OCI-LY7 (cell line): ENCODE results near the gene SLC4A3. TPM values are rescaled to one million over a fixed set of nuclear protein-coding genes. Genes with fewer than 3 reads are reported as not detected.

Source experiments
- BruUV-seq: library from RNA; stranded (reverse); fragments of 400-500 nt; replicated peaks from 2 replicates; lab custom pipeline; 2021; lab: Mats Ljungman, UMichigan
- CTCF ChIA-PET: fragments of 300-600 bp; sonication (Branson Sonifier 250); formaldehyde crosslinking; loops from one replicate; lab custom pipeline; 2022; ENCODE audit warnings: antibody characterized with exemption; ENCODE audit not compliant: unreplicated experiment; lab: Charles Lee
- POLR2A ChIA-PET: fragments of 300-600 bp; sonication (Branson Sonifier 250); formaldehyde crosslinking; loops from one replicate; lab custom pipeline; 2022; ENCODE audit warnings: antibody characterized with exemption; lab: Charles Lee
- DNase-seq: peaks from one replicate; pipeline ENCODE4 v3.0.0-alpha.2; 2015; ENCODE audit warnings: low spot score
- H2AFZ ChIP-seq: fragments of 200-600 bp; sonication (generic), shearing (Covaris generic); 2 replicates; pipeline ENCODE4 v1.6.1; 2014; ENCODE audit warnings: mild to moderate bottlenecking, antibody characterized with exemption, low read length, moderate library complexity
- H3K27ac ChIP-seq: fragments of 200-600 bp; sonication (generic); 2 replicates; pipeline ENCODE4 v1.5.1; 2014; ENCODE audit warnings: mixed run types, low read depth, mild to moderate bottlenecking, moderate library complexity, low read length, inconsistent platforms; ENCODE audit not compliant: poor library complexity, severe bottlenecking
- H3K36me3 ChIP-seq: fragments of 200-600 bp; sonication (generic); 2 replicates; pipeline ENCODE4 v1.6.1; 2014; ENCODE audit warnings: mild to moderate bottlenecking, antibody characterized with exemption, low read length, moderate library complexity, mixed read lengths; ENCODE audit not compliant: insufficient read depth
- H3K4me1 ChIP-seq: fragments of 200-600 bp; sonication (generic); 2 replicates; pipeline ENCODE4 v1.5.1; 2014; ENCODE audit warnings: mild to moderate bottlenecking, low read length; ENCODE audit not compliant: insufficient read depth, poor library complexity, severe bottlenecking
- H3K4me2 ChIP-seq: fragments of 200-600 bp; sonication (generic); 2 replicates; pipeline ENCODE4 v1.6.1; 2014; ENCODE audit warnings: mild to moderate bottlenecking, low read length
- H3K4me3 ChIP-seq: fragments of 200-600 bp; sonication (generic); 2 replicates; pipeline ENCODE4 v1.5.1; 2014; ENCODE audit warnings: mild to moderate bottlenecking, low read depth, low read length; ENCODE audit not compliant: poor library complexity, severe bottlenecking
- H3K79me2 ChIP-seq: fragments of 200-600 bp; sonication (generic); 2 replicates; pipeline ENCODE4 v1.6.1; 2016; ENCODE audit warnings: low read depth, mild to moderate bottlenecking, low read length, moderate library complexity, mixed read lengths; ENCODE audit not compliant: insufficient read depth
- H3K9me2 ChIP-seq: fragments of 200-600 bp; sonication (generic); 2 replicates; pipeline ENCODE4 v1.6.1; 2016; ENCODE audit warnings: mild to moderate bottlenecking, low read length, mixed read lengths; ENCODE audit not compliant: insufficient read depth
- H3K9me3 ChIP-seq: fragments of 200-600 bp; sonication (generic); 2 replicates; pipeline ENCODE4 v1.6.1; 2014; ENCODE audit warnings: mild to moderate bottlenecking, mixed run types, low read length, mixed read lengths
- H4K20me1 ChIP-seq: fragments of 200-600 bp; sonication (generic); 2 replicates; pipeline ENCODE4 v1.6.1; 2014; ENCODE audit warnings: mild to moderate bottlenecking, antibody characterized with exemption, low read length, moderate library complexity, mixed read lengths; ENCODE audit not compliant: insufficient read depth
- EZH2phosphoT487 ChIP-seq: fragments of 200-600 bp; sonication (generic); IDR thresholded peaks from 2 replicates; pipeline ENCODE4 v1.6.1; 2018; ENCODE audit warnings: low read depth, borderline replicate concordance, mild to moderate bottlenecking, mixed run types, antibody characterized with exemption, low read length, moderate library complexity, mixed read lengths
- intact Hi-C: fragments of 100-400 bp; cut with micrococcal nuclease; formaldehyde crosslinking; loops from one replicate; pipeline ENCODE4 v1.10.0; 2022; ENCODE audit not compliant: unreplicated experiment
- total RNA-seq, 2 experiments: library from RNA; depleted of rRNA in 1 of 2; stranded (reverse); fragments of >200 nt in 1 of 2; shearing (Covaris generic) in 1 of 2; gene quantifications; 2 replicates each; pipeline ENCODE4 v1.2.3, GENCODE V29; 2014 to 2022
- TF ChIP-seq, protein P1 (sequence below): fragments of 200-600 bp; sonication (generic); conservative IDR thresholded peaks from 2 replicates; pipeline ENCODE4 v1.5.1; 2014; ENCODE audit warnings: mild to moderate bottlenecking, antibody characterized with exemption, low read length, moderate library complexity, mixed read lengths

SLC4A3 gene
- total RNA-seq, 2 experiments from 2014 or later, result not detected

DNA sequence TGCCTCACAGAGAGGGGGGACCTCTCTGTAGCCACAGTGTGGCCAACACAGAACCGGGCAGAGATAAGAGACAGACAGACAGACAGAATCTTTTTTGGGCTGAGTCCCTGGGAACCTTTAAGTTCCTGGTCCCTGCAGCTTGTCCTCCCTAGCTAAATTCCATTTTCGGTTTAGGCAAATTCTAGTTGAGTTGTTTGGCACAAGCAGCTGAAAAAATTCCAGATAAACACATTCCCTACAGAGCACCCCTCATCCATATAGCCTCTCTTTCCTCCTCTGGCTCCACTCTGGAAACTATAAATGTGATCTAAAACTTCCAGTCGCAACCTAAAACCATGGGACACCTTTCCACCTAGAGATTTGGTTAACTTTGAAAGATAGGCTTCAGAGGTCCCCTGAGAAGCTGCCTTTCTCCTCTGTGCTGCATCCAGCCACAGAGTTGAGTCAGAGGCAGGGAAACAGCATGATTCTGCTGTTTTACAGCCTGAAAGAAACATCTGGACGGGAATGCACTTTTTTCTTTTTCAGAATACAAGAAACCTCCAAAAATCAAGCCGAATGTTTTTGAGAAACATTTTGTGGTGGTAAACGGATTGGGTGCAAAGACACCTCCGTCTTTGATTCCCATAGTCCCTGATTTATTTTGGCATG lies 30.9 kb downstream of the SLC4A3 start:
- Histone ChIP-seq H3K4me2 (no peak overlapping the region), H3K4me1 (no peaks in the 10 kb centered on the region), H3K9me2 (no peaks in the 10 kb centered on the region), H3K79me2 (no peaks in the 10 kb centered on the region), H3K4me3 (no peak overlapping the region), H3K27ac (no peak overlapping the region), H2AFZ (no peak overlapping the region), H4K20me1 (no peaks in the 10 kb centered on the region), H3K9me3 (no peaks in the 10 kb centered on the region), H3K36me3 (no peaks in the 10 kb centered on the region)
- intact Hi-C loops, result no loop called here
- no peak for DNase-seq
- ChIA-PET CTCF (no interaction called here), POLR2A (interaction anchor here (0.7 kb wide), 2 partner anchors 12 to 74 kb away, joined by 3 read pairs; no protein-coding TSS in a partner anchor)
- no peak for TF ChIP-seq EZH2phosphoT487
- TF ChIP-seq, protein P1, sequence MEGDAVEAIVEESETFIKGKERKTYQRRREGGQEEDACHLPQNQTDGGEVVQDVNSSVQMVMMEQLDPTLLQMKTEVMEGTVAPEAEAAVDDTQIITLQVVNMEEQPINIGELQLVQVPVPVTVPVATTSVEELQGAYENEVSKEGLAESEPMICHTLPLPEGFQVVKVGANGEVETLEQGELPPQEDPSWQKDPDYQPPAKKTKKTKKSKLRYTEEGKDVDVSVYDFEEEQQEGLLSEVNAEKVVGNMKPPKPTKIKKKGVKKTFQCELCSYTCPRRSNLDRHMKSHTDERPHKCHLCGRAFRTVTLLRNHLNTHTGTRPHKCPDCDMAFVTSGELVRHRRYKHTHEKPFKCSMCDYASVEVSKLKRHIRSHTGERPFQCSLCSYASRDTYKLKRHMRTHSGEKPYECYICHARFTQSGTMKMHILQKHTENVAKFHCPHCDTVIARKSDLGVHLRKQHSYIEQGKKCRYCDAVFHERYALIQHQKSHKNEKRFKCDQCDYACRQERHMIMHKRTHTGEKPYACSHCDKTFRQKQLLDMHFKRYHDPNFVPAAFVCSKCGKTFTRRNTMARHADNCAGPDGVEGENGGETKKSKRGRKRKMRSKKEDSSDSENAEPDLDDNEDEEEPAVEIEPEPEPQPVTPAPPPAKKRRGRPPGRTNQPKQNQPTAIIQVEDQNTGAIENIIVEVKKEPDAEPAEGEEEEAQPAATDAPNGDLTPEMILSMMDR, result no peak
- BruUV-seq, result no TSS peak

DNA sequence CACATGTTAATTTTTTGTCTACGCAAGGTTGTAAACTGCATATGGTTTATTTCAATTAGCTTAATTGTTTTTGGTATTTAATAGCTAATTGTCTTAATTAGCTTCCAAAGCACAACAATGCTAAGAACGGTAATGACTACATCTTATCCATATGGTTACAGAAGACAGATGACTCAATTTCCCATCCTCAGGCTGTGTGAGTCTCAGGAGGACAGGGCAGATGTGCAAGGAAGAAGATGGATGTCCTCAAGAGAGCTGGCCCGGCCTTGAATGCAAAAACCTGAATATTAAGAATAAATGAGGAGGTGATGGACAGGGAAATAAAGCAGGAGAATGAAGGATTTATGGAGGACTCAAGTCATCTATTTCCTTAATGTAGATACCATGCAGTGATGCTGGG lies 31.4 kb downstream of the SLC4A3 start:
- Histone ChIP-seq H2AFZ (no peak overlapping the region), H3K4me2 (no peak overlapping the region), H3K9me3 (no peaks in the 10 kb centered on the region), H3K9me2 (no peaks in the 10 kb centered on the region), H3K36me3 (no peaks in the 10 kb centered on the region), H3K4me1 (no peaks in the 10 kb centered on the region), H3K79me2 (no peaks in the 10 kb centered on the region), H3K4me3 (no peak overlapping the region), H3K27ac (no peak overlapping the region), H4K20me1 (no peaks in the 10 kb centered on the region)
- DNase-seq, result no peak
- BruUV-seq, result no TSS peak
- POLR2A ChIA-PET, result interaction anchor here (0.7 kb wide), 2 partner anchors 13 to 74 kb away, joined by 3 read pairs; no protein-coding TSS in a partner anchor
- TF ChIP-seq EZH2phosphoT487, result no peak
- TF ChIP-seq, protein P1, result no peak
- CTCF ChIA-PET, result no interaction called here
- intact Hi-C loops, result no loop called here

DNA sequence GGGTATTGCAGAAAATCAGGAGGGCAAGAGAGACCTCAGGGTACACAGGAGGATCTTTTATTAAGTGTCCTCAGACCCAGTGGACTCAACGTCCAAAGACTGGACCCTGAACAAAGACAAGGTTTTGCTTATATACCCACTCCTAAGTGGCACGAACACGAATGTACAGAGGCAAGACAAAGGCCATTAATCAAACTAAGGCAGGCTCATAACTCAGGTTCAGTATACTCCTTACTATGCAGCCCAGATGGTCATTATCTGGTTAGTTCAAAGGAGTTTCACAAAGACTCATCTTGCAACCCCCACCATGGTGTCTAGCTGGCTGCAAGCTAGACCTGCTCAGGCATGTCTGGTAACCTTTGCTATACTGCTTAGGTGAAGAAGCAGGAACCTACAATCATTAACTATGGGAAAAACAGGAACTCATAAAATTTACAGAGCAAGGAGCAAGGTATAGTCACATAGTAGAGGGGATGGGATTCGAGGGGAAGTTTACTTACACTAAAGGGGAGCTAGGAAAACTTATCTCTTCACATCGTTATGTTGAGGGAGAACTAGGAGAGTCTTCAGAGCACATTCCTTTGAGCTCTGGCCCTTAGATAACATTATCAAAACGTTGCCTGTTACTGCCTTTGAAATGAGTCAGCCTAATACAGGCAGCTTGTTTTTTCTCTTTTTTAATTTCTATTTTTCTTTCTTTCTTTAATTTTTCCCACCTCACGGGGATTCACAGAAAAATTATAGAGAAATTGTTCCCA lies 33.9 kb downstream of the SLC4A3 start:
- H3K9me2 ChIP-seq, result no peaks in the 10 kb centered on the region
- no peak overlapping the region for H2AFZ ChIP-seq
- no peaks in the 10 kb centered on the region for H3K4me1 ChIP-seq
- intact Hi-C loops, result no loop called here
- no peaks in the 10 kb centered on the region for H3K79me2 ChIP-seq
- H3K4me3 ChIP-seq, result no peak overlapping the region
- no peak overlapping the region for H3K4me2 ChIP-seq
- no peaks in the 10 kb centered on the region for H4K20me1 ChIP-seq
- BruUV-seq, result no TSS peak
- no peak for TF ChIP-seq EZH2phosphoT487
- H3K9me3 ChIP-seq, result no peaks in the 10 kb centered on the region
- DNase-seq, result no peak
- POLR2A ChIA-PET, result interaction anchor here (0.6 kb wide), 2 partner anchors 8 to 120 kb away, joined by 3 read pairs; no protein-coding TSS in a partner anchor
- no peak overlapping the region for H3K27ac ChIP-seq
- no peaks in the 10 kb centered on the region for H3K36me3 ChIP-seq
- CTCF ChIA-PET, result interaction anchor here (0.6 kb wide), 1 partner anchor 120 kb away, joined by 4 read pairs; no protein-coding TSS in a partner anchor
